Glomerular endothelial cell (primary cell): ENCODE data around the gene DNAH5. TPM values are rescaled to one million over a fixed set of nuclear protein-coding genes. Genes with fewer than 3 reads are reported as not detected.

ENCODE experiments used
- DNase-seq: peaks from one replicate; pipeline ENCODE4 v3.0.0-alpha.2; 2011; ENCODE audit warnings: low read depth, low spot score; ENCODE audit errors: extremely low read depth
- total RNA-seq: library from RNA; depleted of rRNA; stranded (reverse); fragments of >200 nt; gene quantifications from 2 replicates; pipeline ENCODE4 v1.2.3, GENCODE V29; 2015

Gene DNAH5
- total RNA-seq, 1 donor from 2014 or later: 2.0 TPM

DNA sequence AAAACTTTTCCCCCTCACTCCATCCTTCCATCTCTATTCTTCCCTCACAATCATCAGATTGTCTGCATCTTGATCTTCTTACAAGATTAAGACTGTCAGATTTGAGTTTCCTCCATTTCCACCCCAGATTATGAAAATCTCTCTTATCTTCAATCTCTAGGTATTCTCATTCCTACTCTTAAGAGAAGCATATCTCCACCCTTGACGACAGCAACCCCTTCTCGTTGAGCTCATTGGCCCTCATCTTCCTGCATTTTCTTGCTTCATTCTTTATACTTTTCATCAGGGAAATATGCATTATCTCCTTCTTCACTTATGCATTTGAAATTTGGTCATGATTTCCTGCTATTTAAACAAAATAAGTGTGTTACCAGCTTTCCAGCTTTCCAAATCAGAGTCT, 301.3 kb downstream of the DNAH5 start:
- DNase-seq: no peak

Other genes with a start within 250 kb of the DNAH5 start
- 227 and 304 TPM in 2 replicates for gene TRIO, start 198.7 kb upstream of the DNAH5 start, total RNA-seq